Coronary artery (tissue), 2 donors: Measurements from ENCODE around the gene ST6GALNAC1.

Experiments
- DNase-seq: peaks from one replicate; pipeline ENCODE4 v3.0.0-alpha.2; 2017; ENCODE audit warnings: low spot score
- H3K27ac ChIP-seq, 2 donors: fragments of 200-600 bp; sonication (generic); one replicate each; pipeline ENCODE4 v1.5.1; 2016 to 2019
- H3K4me3 ChIP-seq: fragments of 200-600 bp; sonication (generic); 2 replicates; pipeline ENCODE4 v1.5.1; 2016; ENCODE audit warnings: mild to moderate bottlenecking, moderate library complexity
- TF ChIP-seq, protein P1 (sequence below): fragments of 200-600 bp; sonication (generic); IDR thresholded peaks from one replicate; pipeline ENCODE4 v1.5.1; 2019; ENCODE audit warnings: antibody characterized with exemption

ST6GALNAC1 gene

DNA sequence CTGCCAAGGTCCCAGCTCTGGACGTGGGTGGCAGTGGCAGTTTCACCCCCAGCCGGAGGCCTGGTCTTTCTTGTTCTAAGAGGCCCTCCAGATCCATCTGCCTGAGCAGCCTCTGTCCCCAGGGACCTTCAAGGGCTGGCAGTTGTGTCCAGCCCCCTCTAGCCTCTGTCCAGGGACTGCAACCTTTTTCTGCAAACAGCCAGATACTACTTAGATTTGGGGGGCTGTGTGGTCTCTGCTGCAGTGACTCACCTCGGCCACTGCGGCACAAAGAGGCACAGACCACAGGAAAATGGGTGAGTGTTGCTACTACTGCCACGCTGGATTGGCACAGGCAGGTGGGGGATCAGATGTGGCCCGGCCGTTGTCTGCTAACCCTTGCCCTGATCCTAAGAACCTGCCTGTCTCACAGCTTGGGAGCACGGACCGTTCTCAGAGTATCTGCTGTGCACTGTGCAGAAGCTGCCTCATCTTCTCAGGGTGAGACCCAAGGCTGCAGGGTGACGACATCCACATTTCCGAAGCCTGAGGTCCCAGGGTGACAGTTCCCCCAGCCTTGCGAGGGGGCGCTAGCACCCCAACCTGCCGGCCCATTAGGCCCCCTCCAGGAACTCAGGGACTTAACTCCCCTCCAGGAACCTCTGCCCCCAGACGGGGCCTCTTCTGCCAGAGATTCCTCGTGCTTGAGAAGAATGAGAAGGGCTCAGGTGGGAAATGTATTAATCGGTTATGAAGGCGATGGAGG is 39.6 kb upstream of the ST6GALNAC1 start:
- H3K27ac ChIP-seq = peak overlapping the region in 1 of 2 donors; percentile 75
- no peak for DNase-seq
- no peak overlapping the region for H3K4me3 ChIP-seq
- TF ChIP-seq, protein P1, sequence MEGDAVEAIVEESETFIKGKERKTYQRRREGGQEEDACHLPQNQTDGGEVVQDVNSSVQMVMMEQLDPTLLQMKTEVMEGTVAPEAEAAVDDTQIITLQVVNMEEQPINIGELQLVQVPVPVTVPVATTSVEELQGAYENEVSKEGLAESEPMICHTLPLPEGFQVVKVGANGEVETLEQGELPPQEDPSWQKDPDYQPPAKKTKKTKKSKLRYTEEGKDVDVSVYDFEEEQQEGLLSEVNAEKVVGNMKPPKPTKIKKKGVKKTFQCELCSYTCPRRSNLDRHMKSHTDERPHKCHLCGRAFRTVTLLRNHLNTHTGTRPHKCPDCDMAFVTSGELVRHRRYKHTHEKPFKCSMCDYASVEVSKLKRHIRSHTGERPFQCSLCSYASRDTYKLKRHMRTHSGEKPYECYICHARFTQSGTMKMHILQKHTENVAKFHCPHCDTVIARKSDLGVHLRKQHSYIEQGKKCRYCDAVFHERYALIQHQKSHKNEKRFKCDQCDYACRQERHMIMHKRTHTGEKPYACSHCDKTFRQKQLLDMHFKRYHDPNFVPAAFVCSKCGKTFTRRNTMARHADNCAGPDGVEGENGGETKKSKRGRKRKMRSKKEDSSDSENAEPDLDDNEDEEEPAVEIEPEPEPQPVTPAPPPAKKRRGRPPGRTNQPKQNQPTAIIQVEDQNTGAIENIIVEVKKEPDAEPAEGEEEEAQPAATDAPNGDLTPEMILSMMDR = no peak

DNA sequence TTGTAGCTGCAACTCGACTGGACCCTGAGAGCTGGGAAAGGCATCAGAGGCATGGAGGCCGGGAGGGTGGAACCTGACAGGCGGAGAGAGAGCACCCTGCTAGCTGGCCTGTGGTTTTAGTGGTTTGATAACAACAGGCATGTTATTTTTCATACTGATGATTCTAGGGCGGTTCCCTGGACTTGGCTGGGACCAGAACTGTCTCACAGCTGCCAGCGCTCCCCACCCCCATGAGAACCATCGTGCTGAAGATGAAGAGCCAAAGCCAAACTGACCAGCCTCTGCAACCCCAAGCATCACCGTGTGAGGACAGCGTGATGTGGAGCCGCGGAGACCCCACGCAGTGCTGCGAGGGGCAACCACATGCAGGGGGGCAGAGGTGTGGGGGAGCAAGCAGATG is 38.7 kb upstream of the ST6GALNAC1 start:
- H3K4me3 ChIP-seq = no peak overlapping the region
- DNase-seq = no peak
- H3K27ac ChIP-seq = peak overlapping the region in 1 of 2 donors; percentile 75
- TF ChIP-seq, protein P1 = no peak

- Histone ChIP-seq H3K27ac (peak overlapping the region in 1 of 2 donors; percentile 75), H3K4me3 (no peak overlapping the region)
- no peak for DNase-seq
- TF ChIP-seq, protein P1 = peak; percentile 50
These were observed 37.9 kb upstream of the ST6GALNAC1 start for GRCh38 chr17:76681222-76682137.

- TF ChIP-seq, protein P1 = no peak
- Histone ChIP-seq H3K27ac (no peak overlapping the region), H3K4me3 (no peak overlapping the region)
- DNase-seq = no peak
These were observed 35.7 kb upstream of the ST6GALNAC1 start for GRCh38 chr17:76679239-76679638.

GRCh38 chr17:76678330-76678729 is 34.8 kb upstream of the ST6GALNAC1 start:
- no peak for DNase-seq
- no peak overlapping the region for H3K27ac ChIP-seq
- TF ChIP-seq, protein P1 = no peak
- no peak overlapping the region for H3K4me3 ChIP-seq

GRCh38 chr17:76677406-76677805 is 33.8 kb upstream of the ST6GALNAC1 start:
- DNase-seq = no peak
- TF ChIP-seq, protein P1 = no peak
- H3K4me3 ChIP-seq = no peak overlapping the region
- no peak overlapping the region for H3K27ac ChIP-seq
